Uterus (tissue), 4 donors: ENCODE results near the gene KLC1. TPM values are rescaled to one million over a fixed set of nuclear protein-coding genes. Genes with fewer than 3 reads are reported as not detected.

ENCODE experiments used
- DNase-seq, 2 donors: peaks; one replicate each; pipeline ENCODE4 v3.0.0-alpha.2; 2019 to 2020
- H3K27ac ChIP-seq, 2 donors: fragments of 200-600 bp; sonication (generic); 1 replicate in 1 of 2; 2 replicates in 1 of 2; pipeline ENCODE4 v1.5.1; 2016 to 2018
- H3K27me3 ChIP-seq, 2 donors: fragments of 200-600 bp; sonication (generic); one replicate each; pipeline ENCODE4 v1.5.1; 2018 to 2019; ENCODE audit warnings: control low read depth in 1 of 2
- H3K36me3 ChIP-seq, 2 donors: fragments of 200-600 bp; sonication (generic); one replicate each; pipeline ENCODE4 v1.5.1; 2019; ENCODE audit warnings: control low read depth in 1 of 2
- H3K4me1 ChIP-seq, 2 donors: fragments of 200-600 bp; sonication (generic); one replicate each; pipeline ENCODE4 v1.5.1; 2018 to 2019; ENCODE audit warnings: control low read depth in 1 of 2
- H3K4me3 ChIP-seq, 2 donors: fragments of 200-600 bp; sonication (generic); 1 replicate in 1 of 2; 2 replicates in 1 of 2; pipeline ENCODE4 v1.5.1; 2018 to 2019; ENCODE audit warnings: mild to moderate bottlenecking in 1 of 2
- H3K9me3 ChIP-seq, 2 donors: fragments of 200-600 bp; sonication (generic); one replicate each; pipeline ENCODE4 v1.5.1; 2019; ENCODE audit warnings: control low read depth in 1 of 2
- POLR2A ChIP-seq, 2 donors: fragments of 450-650 bp; IDR thresholded peaks; one replicate each; pipeline ENCODE4 v1.6.1; 2016; ENCODE audit warnings: antibody characterized with exemption in 2 of 2, mild to moderate bottlenecking in 1 of 2, moderate library complexity in 1 of 2
- intact Hi-C: fragments of 100-400 bp; cut with DNase I; formaldehyde crosslinking; loops from one replicate; pipeline ENCODE4 v1.15.1; 2023; ENCODE audit warnings: low total_unique reads
- total RNA-seq, 4 donors: library from RNA; depleted of rRNA in 3 of 4; stranded (reverse); fragments of >200 nt in 3 of 4; gene quantifications; one replicate each; pipeline versions ENCODE4 v1.1.0 to v1.2.4, GENCODE V29; 2014 to 2023
- TF ChIP-seq, protein P1 (sequence below), 4 experiments: fragments of 200-600 bp in 2 of 4; fragments of 450-650 bp in 2 of 4; sonication (generic) in 2 of 4; IDR thresholded peaks; one replicate each; pipeline ENCODE4 v1.5.1; 2016 to 2019; ENCODE audit warnings: antibody characterized with exemption in 4 of 4, mild to moderate bottlenecking in 2 of 4, moderate library complexity in 1 of 4
- donor health status: DM: yes; HTN: yes; CAD: no.

The KLC1 gene
- total RNA-seq, 4 donors from 2014 or later, result 130 to 459 (median 285) TPM

GRCh38 chr14:103692159-103692558 lies 63.1 kb downstream of the KLC1 start:
- H3K4me3 ChIP-seq, result no peak overlapping the region
- peaks cover 3 to 6% of the 10 kb centered on the region in 2 donors for H3K4me1 ChIP-seq
- no peak for TF ChIP-seq POLR2A (IDR thresholded peaks at IDR 0.05)
- TF ChIP-seq, protein P1, sequence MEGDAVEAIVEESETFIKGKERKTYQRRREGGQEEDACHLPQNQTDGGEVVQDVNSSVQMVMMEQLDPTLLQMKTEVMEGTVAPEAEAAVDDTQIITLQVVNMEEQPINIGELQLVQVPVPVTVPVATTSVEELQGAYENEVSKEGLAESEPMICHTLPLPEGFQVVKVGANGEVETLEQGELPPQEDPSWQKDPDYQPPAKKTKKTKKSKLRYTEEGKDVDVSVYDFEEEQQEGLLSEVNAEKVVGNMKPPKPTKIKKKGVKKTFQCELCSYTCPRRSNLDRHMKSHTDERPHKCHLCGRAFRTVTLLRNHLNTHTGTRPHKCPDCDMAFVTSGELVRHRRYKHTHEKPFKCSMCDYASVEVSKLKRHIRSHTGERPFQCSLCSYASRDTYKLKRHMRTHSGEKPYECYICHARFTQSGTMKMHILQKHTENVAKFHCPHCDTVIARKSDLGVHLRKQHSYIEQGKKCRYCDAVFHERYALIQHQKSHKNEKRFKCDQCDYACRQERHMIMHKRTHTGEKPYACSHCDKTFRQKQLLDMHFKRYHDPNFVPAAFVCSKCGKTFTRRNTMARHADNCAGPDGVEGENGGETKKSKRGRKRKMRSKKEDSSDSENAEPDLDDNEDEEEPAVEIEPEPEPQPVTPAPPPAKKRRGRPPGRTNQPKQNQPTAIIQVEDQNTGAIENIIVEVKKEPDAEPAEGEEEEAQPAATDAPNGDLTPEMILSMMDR (IDR thresholded peaks at IDR 0.05), result no peak
- H3K36me3 ChIP-seq, result no peaks in the 10 kb centered on the region
- no peaks in the 10 kb centered on the region for H3K9me3 ChIP-seq
- H3K27ac ChIP-seq, result no peak overlapping the region
- no peaks in the 10 kb centered on the region for H3K27me3 ChIP-seq
- intact Hi-C loops, result no loop called here
- no peak for DNase-seq

DNA sequence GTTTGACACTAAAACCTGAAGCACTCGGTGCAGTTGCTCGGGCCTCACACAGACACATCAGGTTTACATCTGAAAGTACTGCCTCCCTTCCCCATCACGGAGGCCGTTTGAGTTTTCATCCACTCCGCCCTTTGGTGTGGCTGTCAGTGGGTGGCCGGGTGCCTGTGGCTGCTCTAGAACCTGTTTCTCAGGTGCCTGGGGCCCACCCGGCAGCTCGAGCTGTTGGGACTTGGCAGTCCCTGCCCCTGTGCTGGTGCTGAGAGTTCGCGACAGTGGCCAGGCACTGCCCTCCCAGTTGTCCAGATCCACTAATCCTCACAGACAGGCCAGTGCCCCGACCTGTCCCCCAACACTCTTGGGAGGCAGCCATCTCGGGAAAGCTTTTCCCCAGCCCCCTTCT lies 63.9 kb downstream of the KLC1 start:
- Histone ChIP-seq H3K9me3 (no peaks in the 10 kb centered on the region), H3K36me3 (no peaks in the 10 kb centered on the region), H3K27ac (no peak overlapping the region), H3K4me1 (peaks cover 10 to 13% of the 10 kb centered on the region in 2 donors), H3K27me3 (no peaks in the 10 kb centered on the region), H3K4me3 (no peak overlapping the region)
- TF ChIP-seq POLR2A (IDR thresholded peaks at IDR 0.05), result no peak
- TF ChIP-seq, protein P1 (IDR thresholded peaks at IDR 0.05), result no peak
- intact Hi-C loops, result no loop called here
- DNase-seq, result peak in 1 of 2 donors; percentile 10

GRCh38 chr14:103693515-103693914 lies 64.5 kb downstream of the KLC1 start:
- DNase-seq, result peak in 1 of 2 donors; percentile 11
- intact Hi-C loops, result no loop called here

DNA sequence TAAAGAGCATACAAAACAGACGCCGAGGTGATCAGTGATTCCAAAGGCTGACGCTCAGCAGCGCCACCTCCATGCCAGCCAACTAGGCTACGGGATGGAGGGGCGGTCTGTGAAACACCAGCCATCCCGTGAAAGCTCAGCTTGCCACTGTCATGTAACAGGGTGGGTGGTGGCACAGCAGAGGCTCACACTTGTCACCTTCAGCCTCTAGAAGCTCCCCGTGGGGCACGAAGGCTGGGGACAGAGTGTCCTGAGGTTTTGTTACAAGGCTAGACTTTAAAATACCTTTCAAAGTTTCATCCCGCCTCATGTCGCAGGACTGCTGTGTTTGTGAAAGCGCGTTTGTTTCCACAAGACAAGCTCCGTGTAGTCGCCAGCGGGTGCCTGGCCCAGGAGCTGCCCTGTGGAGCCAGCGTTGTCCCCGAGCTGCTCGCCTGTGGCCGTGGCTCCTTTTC lies 65.6 kb downstream of the KLC1 start:
- peak in 1 of 2 donors; percentile 13 for DNase-seq
- no peaks in the 10 kb centered on the region for H3K9me3 ChIP-seq
- no peak overlapping the region for H3K4me3 ChIP-seq
- intact Hi-C loops, result no loop called here
- H3K27ac ChIP-seq, result no peak overlapping the region
- no peak for TF ChIP-seq POLR2A (IDR thresholded peaks at IDR 0.05)
- no peaks in the 10 kb centered on the region for H3K36me3 ChIP-seq
- peaks cover 11 to 14% of the 10 kb centered on the region in 2 donors for H3K4me1 ChIP-seq
- no peaks in the 10 kb centered on the region for H3K27me3 ChIP-seq

More at GRCh38 chr14:103693515-103693914, 64.5 kb downstream of the KLC1 start:
- Histone ChIP-seq H3K27ac (no peak overlapping the region), H3K4me1 (peaks cover 11 to 14% of the 10 kb centered on the region in 2 donors), H3K4me3 (no peak overlapping the region), H3K27me3 (no peaks in the 10 kb centered on the region), H3K36me3 (no peaks in the 10 kb centered on the region), H3K9me3 (no peaks in the 10 kb centered on the region)
- no peak for TF ChIP-seq POLR2A (IDR thresholded peaks at IDR 0.05)
- TF ChIP-seq, protein P1 (IDR thresholded peaks at IDR 0.05), result no peak

DNA sequence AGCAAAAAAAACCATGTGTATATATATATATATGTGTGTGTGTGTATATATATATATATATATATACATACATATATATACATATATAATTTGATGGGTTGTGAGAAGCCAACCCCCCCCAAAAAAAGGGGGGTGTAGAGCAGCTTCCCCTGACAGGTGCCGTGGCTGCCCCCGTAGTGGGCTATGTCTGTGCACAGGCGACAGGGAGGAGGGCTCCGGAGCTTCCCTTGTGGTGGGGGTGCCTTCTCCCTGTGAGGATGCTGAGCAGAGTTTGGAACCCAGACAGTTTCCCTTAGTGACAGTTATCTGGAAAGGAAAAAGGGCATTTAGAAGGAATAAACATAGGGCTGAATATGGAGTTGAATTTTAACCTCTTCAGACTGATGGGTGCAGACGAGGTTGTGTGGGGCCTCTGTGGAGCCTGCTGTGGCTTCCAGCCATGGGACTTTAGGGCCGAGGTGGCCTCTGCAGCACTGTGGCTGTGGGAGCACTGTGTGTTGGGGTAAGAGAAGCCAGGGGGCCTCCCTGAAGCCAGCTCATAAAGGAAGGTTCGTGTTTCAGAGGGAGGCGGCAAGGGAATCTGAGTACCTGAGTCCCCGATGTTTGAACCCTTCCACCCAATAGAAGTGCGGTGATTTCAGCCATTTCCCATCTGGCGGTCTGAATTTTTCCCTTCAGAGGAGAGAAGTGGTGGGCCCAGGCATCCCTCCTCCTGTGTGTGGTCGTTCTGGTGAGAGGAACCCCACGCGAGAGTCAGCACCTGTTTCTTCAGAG lies 66.5 kb downstream of the KLC1 start:
- TF ChIP-seq POLR2A (IDR thresholded peaks at IDR 0.05), result no peak
- TF ChIP-seq, protein P1 (IDR thresholded peaks at IDR 0.05), result no peak
- Histone ChIP-seq H3K27me3 (no peaks in the 10 kb centered on the region), H3K4me1 (peaks cover 11 to 14% of the 10 kb centered on the region in 2 donors), H3K4me3 (no peak overlapping the region), H3K27ac (peak overlapping the region in 1 of 2 donors; percentile 73), H3K36me3 (no peaks in the 10 kb centered on the region), H3K9me3 (no peaks in the 10 kb centered on the region)
- intact Hi-C loops, result no loop called here
- DNase-seq, result peak in 1 of 2 donors; percentile 13
